ENCODE results near the gene CAB39.

Gene CAB39

GRCh38 chr2:230863442-230864121, 150.9 kb downstream of the CAB39 start:
- no peaks in the 10 kb centered on the region for H3K36me3 ChIP-seq (ENCODE audit: control insufficient read depth in 1 of 2, insufficient read depth in 2 of 2, low read depth in 1 of 2, low read length in 2 of 2)
- H3K27ac ChIP-seq (ENCODE audit: low read length, poor library complexity, severe bottlenecking): no peak overlapping the region
- H2BK5ac ChIP-seq (ENCODE audit: low read depth, low read length, poor library complexity, severe bottlenecking): no peak overlapping the region
- no peak overlapping the region for H2BK120ac ChIP-seq (ENCODE audit: low read depth, low read length)
- H4K91ac ChIP-seq (ENCODE audit: low read length): no peak overlapping the region
- no peak for DNase-seq
- peaks cover 2% of the 10 kb centered on the region for H3K9me3 ChIP-seq (ENCODE audit: control insufficient read depth, low read length)
- no peak overlapping the region for H2BK12ac ChIP-seq (ENCODE audit: low read length in 2 of 2)
- H2AFZ ChIP-seq (ENCODE audit: low read depth, low read length): no peak overlapping the region
- H4K8ac ChIP-seq (ENCODE audit: low read length): no peak overlapping the region
- H3K27me3 ChIP-seq (ENCODE audit: control insufficient read depth in 1 of 2, insufficient read depth in 1 of 2, low read length in 2 of 2): peaks cover 22 to 45% of the 10 kb centered on the region in 2 experiments
- no peaks in the 10 kb centered on the region for H3K79me1 ChIP-seq (replicated peaks; ENCODE audit: low read length, poor library complexity, severe bottlenecking)
- H3K4me3 ChIP-seq (ENCODE audit: insufficient read depth in 1 of 2, low read depth in 1 of 2, low read length in 2 of 2): no peak overlapping the region
- H3K9ac ChIP-seq (ENCODE audit: low read length): no peak overlapping the region
- WGBS: 75% methylated on average over 12 of the region's 13 CpGs
- no peak overlapping the region for H3K23ac ChIP-seq (ENCODE audit: low read length in 2 of 2)
- peak overlapping the region; percentile 54 for H2BK15ac ChIP-seq (ENCODE audit: low read depth, poor library complexity, severe bottlenecking)
- peaks cover 32% of the 10 kb centered on the region for H3K4me1 ChIP-seq (ENCODE audit: control insufficient read depth, insufficient read depth, low read depth, low read length)
- H3K4ac ChIP-seq (ENCODE audit: low read depth in 1 of 2, low read length in 2 of 2): no peak overlapping the region
- H3K14ac ChIP-seq (ENCODE audit: low read length in 2 of 2): no peak overlapping the region
- H3K18ac ChIP-seq (ENCODE audit: low read depth in 1 of 2, low read length in 2 of 2): no peak overlapping the region
- H2AK5ac ChIP-seq (ENCODE audit: low read length, severe bottlenecking): no peak overlapping the region
- no peak overlapping the region for H3K4me2 ChIP-seq (ENCODE audit: low read length, poor library complexity, severe bottlenecking)

DNA sequence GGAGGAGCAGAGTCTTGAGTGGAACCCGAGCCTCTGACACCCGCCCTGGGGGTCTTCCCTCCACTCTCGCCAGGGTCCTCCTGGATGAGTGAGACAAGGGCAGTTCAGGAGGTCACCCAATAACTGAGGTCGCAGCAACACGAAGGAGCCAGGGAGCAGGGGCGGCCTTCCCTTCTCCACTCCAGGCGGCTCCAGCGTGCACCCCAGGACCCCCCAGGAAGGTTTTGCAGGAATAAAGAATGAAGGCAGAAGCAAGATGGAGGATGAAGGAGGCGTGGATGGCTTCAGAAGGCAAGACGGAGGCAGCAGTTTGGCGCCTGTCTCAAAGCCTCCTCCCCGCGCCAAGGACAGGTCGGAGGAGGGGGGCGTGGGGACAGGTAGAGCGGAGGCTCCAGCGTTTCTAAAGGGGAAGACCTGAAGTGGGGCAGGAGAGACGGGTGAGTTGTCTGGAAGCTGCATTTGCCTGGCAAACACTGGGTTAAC, 151.5 kb downstream of the CAB39 start:
- WGBS: 38% methylated on average over 18 of the region's 18 CpGs

GRCh38 chr2:230864605-230865306, 152.1 kb downstream of the CAB39 start, which contains the start of gene ITM2C:
Gene ITM2C (plus strand): TSS chr2:230864942. CDS start chr2:230865026, 84 bp downstream.
- DNase-seq: peak; percentile 76
- peaks cover 44% of the 10 kb centered on the region for H3K4me1 ChIP-seq (ENCODE audit: control insufficient read depth, insufficient read depth, low read depth, low read length)
- peak within 1 kb of the TSS; percentile 69 for H3K4me2 ChIP-seq (ENCODE audit: low read length, poor library complexity, severe bottlenecking)
- H3K18ac ChIP-seq (ENCODE audit: low read depth in 1 of 2, low read length in 2 of 2): peak within 1 kb of the TSS; percentile 96 to 97
- H3K23ac ChIP-seq (ENCODE audit: low read length in 2 of 2): peak within 1 kb of the TSS in 1 of 2 experiments; percentile 80
- H2BK15ac ChIP-seq (ENCODE audit: low read depth, poor library complexity, severe bottlenecking): peak within 1 kb of the TSS; percentile 87
- peak within 1 kb of the TSS; percentile 62 for H2BK5ac ChIP-seq (ENCODE audit: low read depth, low read length, poor library complexity, severe bottlenecking)
- peak within 1 kb of the TSS; percentile 80 to 88 for H3K4ac ChIP-seq (ENCODE audit: low read depth in 1 of 2, low read length in 2 of 2)
- H3K9ac ChIP-seq (ENCODE audit: low read length): peak within 1 kb of the TSS; percentile 78
- peak within 1 kb of the TSS in 1 of 2 experiments; percentile 85 for H2BK12ac ChIP-seq (ENCODE audit: low read length in 2 of 2)
- peak within 1 kb of the TSS; percentile 78 for H2AFZ ChIP-seq (ENCODE audit: low read depth, low read length)
- no peaks in the 10 kb centered on the region for H3K79me1 ChIP-seq (replicated peaks; ENCODE audit: low read length, poor library complexity, severe bottlenecking)
- peak within 1 kb of the TSS; percentile 96 for H4K8ac ChIP-seq (ENCODE audit: low read length)
- H2BK120ac ChIP-seq (ENCODE audit: low read depth, low read length): peak within 1 kb of the TSS; percentile 87
- WGBS: under 1% methylated on average over 51 of the region's 76 CpGs
- H3K4me3 ChIP-seq (ENCODE audit: insufficient read depth in 1 of 2, low read depth in 1 of 2, low read length in 2 of 2): peak within 1 kb of the TSS; percentile 80 to 93
- H3K9me3 ChIP-seq (ENCODE audit: control insufficient read depth, low read length): no peaks in the 10 kb centered on the region
- H3K27ac ChIP-seq (ENCODE audit: low read length, poor library complexity, severe bottlenecking): no peak within 1 kb of the TSS
- H3K27me3 ChIP-seq (ENCODE audit: control insufficient read depth in 1 of 2, insufficient read depth in 1 of 2, low read length in 2 of 2): peaks cover 22 to 41% of the 10 kb centered on the region in 2 experiments
- peak within 1 kb of the TSS; percentile 61 to 82 for H3K14ac ChIP-seq (ENCODE audit: low read length in 2 of 2)
- no peaks in the 10 kb centered on the region for H3K36me3 ChIP-seq (ENCODE audit: control insufficient read depth in 1 of 2, insufficient read depth in 2 of 2, low read depth in 1 of 2, low read length in 2 of 2)
- H4K91ac ChIP-seq (ENCODE audit: low read length): peak within 1 kb of the TSS; percentile 86
- H2AK5ac ChIP-seq (ENCODE audit: low read length, severe bottlenecking): no peak within 1 kb of the TSS

More for the DNA sequence above, 151.5 kb downstream of the CAB39 start:
- Histone ChIP-seq H3K79me1 (replicated peaks; ENCODE audit: low read length, poor library complexity, severe bottlenecking) (no peaks in the 10 kb centered on the region), H3K14ac (ENCODE audit: low read length in 2 of 2) (no peak overlapping the region), H3K36me3 (ENCODE audit: control insufficient read depth in 1 of 2, insufficient read depth in 2 of 2, low read depth in 1 of 2, low read length in 2 of 2) (no peaks in the 10 kb centered on the region), H4K8ac (ENCODE audit: low read length) (peak overlapping the region; percentile 45), H2BK120ac (ENCODE audit: low read depth, low read length) (no peak overlapping the region), H3K23ac (ENCODE audit: low read length in 2 of 2) (no peak overlapping the region), H4K91ac (ENCODE audit: low read length) (no peak overlapping the region), H3K9ac (ENCODE audit: low read length) (peak overlapping the region; percentile 67), H2AFZ (ENCODE audit: low read depth, low read length) (peak overlapping the region; percentile 16), H2BK15ac (ENCODE audit: low read depth, poor library complexity, severe bottlenecking) (peak overlapping the region; percentile 54), H3K18ac (ENCODE audit: low read depth in 1 of 2, low read length in 2 of 2) (peak overlapping the region in 1 of 2 experiments; percentile 4), H3K27ac (ENCODE audit: low read length, poor library complexity, severe bottlenecking) (no peak overlapping the region), H2BK12ac (ENCODE audit: low read length in 2 of 2) (no peak overlapping the region), H3K9me3 (ENCODE audit: control insufficient read depth, low read length) (no peaks in the 10 kb centered on the region), H3K27me3 (ENCODE audit: control insufficient read depth in 1 of 2, insufficient read depth in 1 of 2, low read length in 2 of 2) (peaks cover 22 to 41% of the 10 kb centered on the region in 2 experiments), H2AK5ac (ENCODE audit: low read length, severe bottlenecking) (no peak overlapping the region), H3K4me2 (ENCODE audit: low read length, poor library complexity, severe bottlenecking) (peak overlapping the region; percentile 60), H3K4me1 (ENCODE audit: control insufficient read depth, insufficient read depth, low read depth, low read length) (peaks cover 38% of the 10 kb centered on the region), H2BK5ac (ENCODE audit: low read depth, low read length, poor library complexity, severe bottlenecking) (no peak overlapping the region), H3K4me3 (ENCODE audit: insufficient read depth in 1 of 2, low read depth in 1 of 2, low read length in 2 of 2) (peak overlapping the region; percentile 80 to 93), H3K4ac (ENCODE audit: low read depth in 1 of 2, low read length in 2 of 2) (no peak overlapping the region)
- DNase-seq: no peak

DNA sequence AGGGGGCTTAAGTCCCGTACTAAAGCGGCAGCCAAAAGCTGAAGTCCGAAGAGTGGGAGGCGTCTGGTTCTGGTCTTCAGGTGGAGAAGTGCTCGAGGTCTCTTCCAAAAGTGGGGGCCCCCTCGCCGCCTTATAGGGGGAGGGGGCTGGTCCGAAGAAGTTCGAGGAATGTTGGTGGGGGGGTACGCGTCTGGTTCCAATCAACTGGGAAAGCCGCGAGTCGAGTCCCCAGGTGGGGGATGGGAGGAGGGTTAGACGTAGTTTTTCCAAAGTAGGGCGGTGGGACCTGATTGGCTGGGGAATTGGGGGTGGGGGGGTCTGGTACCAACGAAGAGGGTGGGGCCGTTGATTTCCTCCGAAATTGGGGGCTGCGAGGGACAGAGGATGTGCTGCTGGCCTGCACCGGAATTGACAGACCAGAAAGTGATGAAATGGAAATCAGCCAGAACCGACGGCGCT, 152.7 kb downstream of the CAB39 start:
- peak overlapping the region; percentile 80 to 88 for H3K4ac ChIP-seq (ENCODE audit: low read depth in 1 of 2, low read length in 2 of 2)
- H3K14ac ChIP-seq (ENCODE audit: low read length in 2 of 2): peak overlapping the region; percentile 61 to 82
- peaks cover 22 to 41% of the 10 kb centered on the region in 2 experiments for H3K27me3 ChIP-seq (ENCODE audit: control insufficient read depth in 1 of 2, insufficient read depth in 1 of 2, low read length in 2 of 2)
- peak overlapping the region; percentile 62 for H2BK5ac ChIP-seq (ENCODE audit: low read depth, low read length, poor library complexity, severe bottlenecking)
- DNase-seq: peak; percentile 36
- peaks cover 49% of the 10 kb centered on the region for H3K4me1 ChIP-seq (ENCODE audit: control insufficient read depth, insufficient read depth, low read depth, low read length)
- H3K4me2 ChIP-seq (ENCODE audit: low read length, poor library complexity, severe bottlenecking): peak overlapping the region; percentile 69
- H4K8ac ChIP-seq (ENCODE audit: low read length): peak overlapping the region; percentile 96
- H3K79me1 ChIP-seq (replicated peaks; ENCODE audit: low read length, poor library complexity, severe bottlenecking): no peaks in the 10 kb centered on the region
- no peaks in the 10 kb centered on the region for H3K9me3 ChIP-seq (ENCODE audit: control insufficient read depth, low read length)
- H3K23ac ChIP-seq (ENCODE audit: low read length in 2 of 2): no peak overlapping the region
- H3K27ac ChIP-seq (ENCODE audit: low read length, poor library complexity, severe bottlenecking): no peak overlapping the region
- H2AFZ ChIP-seq (ENCODE audit: low read depth, low read length): peak overlapping the region; percentile 51
- under 1% methylated on average over 24 of the region's 24 CpGs for WGBS
- peak overlapping the region; percentile 74 to 96 for H3K18ac ChIP-seq (ENCODE audit: low read depth in 1 of 2, low read length in 2 of 2)
- peak overlapping the region in 1 of 2 experiments; percentile 85 for H2BK12ac ChIP-seq (ENCODE audit: low read length in 2 of 2)
- H2BK120ac ChIP-seq (ENCODE audit: low read depth, low read length): peak overlapping the region; percentile 87
- H3K36me3 ChIP-seq (ENCODE audit: control insufficient read depth in 1 of 2, insufficient read depth in 2 of 2, low read depth in 1 of 2, low read length in 2 of 2): peaks cover 0 to under 1% of the 10 kb centered on the region in 2 experiments
- H2AK5ac ChIP-seq (ENCODE audit: low read length, severe bottlenecking): no peak overlapping the region
- peak overlapping the region; percentile 86 for H4K91ac ChIP-seq (ENCODE audit: low read length)
- H3K9ac ChIP-seq (ENCODE audit: low read length): peak overlapping the region; percentile 78
- peak overlapping the region; percentile 80 to 93 for H3K4me3 ChIP-seq (ENCODE audit: insufficient read depth in 1 of 2, low read depth in 1 of 2, low read length in 2 of 2)
- H2BK15ac ChIP-seq (ENCODE audit: low read depth, poor library complexity, severe bottlenecking): peak overlapping the region; percentile 87
